ENCODE data around the gene ARL5C.

DNA sequence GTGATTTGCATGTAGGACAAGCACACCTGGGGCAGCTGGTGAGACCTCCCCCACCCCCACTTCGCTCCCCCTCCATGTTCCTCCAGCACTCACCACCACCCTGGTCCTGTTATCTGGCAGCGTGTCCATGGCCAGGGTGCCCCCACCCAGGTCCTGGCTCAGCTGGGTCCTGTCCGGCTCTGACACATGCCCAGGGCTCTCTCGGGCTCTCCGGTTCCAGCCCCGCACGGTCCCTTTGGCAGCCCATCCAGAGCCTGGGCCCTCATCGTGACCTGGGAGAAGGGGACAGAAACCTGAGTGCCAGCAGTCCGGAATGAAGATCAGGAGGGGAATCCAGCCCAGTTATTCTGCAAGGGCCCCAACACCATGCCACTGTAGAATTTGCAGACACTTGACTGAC is 26.4 kb downstream of the ARL5C start:
- TF ChIP-seq, protein P1, sequence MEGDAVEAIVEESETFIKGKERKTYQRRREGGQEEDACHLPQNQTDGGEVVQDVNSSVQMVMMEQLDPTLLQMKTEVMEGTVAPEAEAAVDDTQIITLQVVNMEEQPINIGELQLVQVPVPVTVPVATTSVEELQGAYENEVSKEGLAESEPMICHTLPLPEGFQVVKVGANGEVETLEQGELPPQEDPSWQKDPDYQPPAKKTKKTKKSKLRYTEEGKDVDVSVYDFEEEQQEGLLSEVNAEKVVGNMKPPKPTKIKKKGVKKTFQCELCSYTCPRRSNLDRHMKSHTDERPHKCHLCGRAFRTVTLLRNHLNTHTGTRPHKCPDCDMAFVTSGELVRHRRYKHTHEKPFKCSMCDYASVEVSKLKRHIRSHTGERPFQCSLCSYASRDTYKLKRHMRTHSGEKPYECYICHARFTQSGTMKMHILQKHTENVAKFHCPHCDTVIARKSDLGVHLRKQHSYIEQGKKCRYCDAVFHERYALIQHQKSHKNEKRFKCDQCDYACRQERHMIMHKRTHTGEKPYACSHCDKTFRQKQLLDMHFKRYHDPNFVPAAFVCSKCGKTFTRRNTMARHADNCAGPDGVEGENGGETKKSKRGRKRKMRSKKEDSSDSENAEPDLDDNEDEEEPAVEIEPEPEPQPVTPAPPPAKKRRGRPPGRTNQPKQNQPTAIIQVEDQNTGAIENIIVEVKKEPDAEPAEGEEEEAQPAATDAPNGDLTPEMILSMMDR (conservative IDR thresholded peaks at IDR 0.05): no peak
- TF ChIP-seq ZFX (IDR thresholded peaks at IDR 0.05): no peak
